H1 (cell line): Measurements from ENCODE around the gene P4HB. TPM values are rescaled to one million over a fixed set of nuclear protein-coding genes. Genes with fewer than 3 reads are reported as not detected.
A peak's percentile ranks its signal among the peaks of the same experiment; 100 is the strongest.

Experiments used
- CTCF ChIA-PET: fragments of 300-600 bp; sonication (Branson Sonifier 250); formaldehyde crosslinking; loops from one replicate; lab custom pipeline; 2021; ENCODE audit not compliant: partially characterized antibody; lab: Charles Lee
- POLR2A ChIA-PET: fragments of 300-600 bp; sonication (Branson Sonifier 250); formaldehyde crosslinking; loops from one replicate; lab custom pipeline; 2021; ENCODE audit warnings: inconsistent platforms; ENCODE audit not compliant: partially characterized antibody; lab: Charles Lee
- DNase-seq, 2 experiments: peaks; one replicate each; pipeline versions ENCODE4 v3.0.0 to v3.0.0-alpha.2; 2010 to 2022; ENCODE audit warnings: low spot score in 2 of 2, low read depth in 1 of 2, mixed read lengths in 1 of 2
- FAIRE-seq: peaks from 2 replicates; lab custom pipeline; 2011; peaks lifted over from hg19 to GRCh38; lab: Jason Lieb, UNC
- H2AFZ ChIP-seq: 2 replicates; pipeline ENCODE4 v1.8.1; 2012; ENCODE audit warnings: low read length, inconsistent platforms
- H2AK5ac ChIP-seq: 2 replicates; pipeline ENCODE4 v1.6.1; 2013; ENCODE audit warnings: low read depth, low read length
- H2BK120ac ChIP-seq: replicated peaks from 2 replicates; pipeline ENCODE3; 2013; ENCODE audit warnings: low read depth, low read length, inconsistent platforms
- H2BK12ac ChIP-seq: 2 replicates; pipeline ENCODE4 v1.6.1; 2013; ENCODE audit warnings: low read depth, low read length
- H2BK15ac ChIP-seq: 2 replicates; pipeline ENCODE4 v1.6.1; 2013; ENCODE audit warnings: low read length
- H2BK20ac ChIP-seq: 2 replicates; pipeline ENCODE4 v1.6.1; 2013; ENCODE audit warnings: low read length
- H2BK5ac ChIP-seq: 2 replicates; pipeline ENCODE4 v1.6.1; 2013; ENCODE audit warnings: low read depth, low read length
- H3K14ac ChIP-seq: 2 replicates; pipeline ENCODE4 v1.6.1; 2013; ENCODE audit warnings: inconsistent platforms; ENCODE audit not compliant: insufficient read length
- H3K18ac ChIP-seq: 2 replicates; pipeline ENCODE4 v1.6.1; 2013; ENCODE audit warnings: low read length; ENCODE audit errors: extremely low read depth
- H3K23ac ChIP-seq: 2 replicates; pipeline ENCODE4 v1.6.1; 2013; ENCODE audit warnings: inconsistent platforms; ENCODE audit not compliant: insufficient read length
- H3K23me2 ChIP-seq: 2 replicates; pipeline ENCODE4 v1.6.1; 2013; ENCODE audit warnings: low read depth, low read length
- H3K27ac ChIP-seq: 2 replicates; pipeline ENCODE4 v1.6.1; 2011; ENCODE audit warnings: low read depth, low read length, inconsistent platforms
- H3K27me3 ChIP-seq, 4 experiments: replicated peaks in 1 of 4; 1 replicate in 1 of 4; 2 replicates in 3 of 4; pipeline versions ENCODE4 v1.6.1 to v1.8.1; 2011 to 2013; ENCODE audit warnings: low read length in 3 of 4, mild to moderate bottlenecking in 3 of 4, inconsistent platforms in 2 of 4, mixed read lengths in 2 of 4, moderate library complexity in 1 of 4; ENCODE audit not compliant: control insufficient read depth in 3 of 4, insufficient read depth in 3 of 4; ENCODE audit errors: extremely low read depth in 1 of 4
- H3K36me3 ChIP-seq, 4 experiments: 2 replicates each; pipeline versions ENCODE4 v1.6.1 to v1.8.1; 2011 to 2013; ENCODE audit warnings: mild to moderate bottlenecking in 4 of 4, low read length in 3 of 4, moderate library complexity in 2 of 4, control low read depth in 1 of 4, inconsistent platforms in 1 of 4; ENCODE audit not compliant: insufficient read depth in 4 of 4, control insufficient read depth in 2 of 4
- H3K4ac ChIP-seq: replicated peaks from 2 replicates; pipeline ENCODE3; 2013; ENCODE audit warnings: low read length, low read depth, mixed read lengths, inconsistent platforms; ENCODE audit not compliant: insufficient read length
- H3K4me1 ChIP-seq, 4 experiments: replicated peaks in 1 of 4; 1 replicate in 1 of 4; 2 replicates in 3 of 4; pipeline versions ENCODE4 v1.6.1 to v1.8.1; 2011 to 2013; ENCODE audit warnings: low read length in 3 of 4, inconsistent platforms in 2 of 4, mixed read lengths in 1 of 4; ENCODE audit not compliant: insufficient read depth in 4 of 4, control insufficient read depth in 3 of 4
- H3K4me2 ChIP-seq, 2 experiments: 2 replicates each; pipeline versions ENCODE4 v1.6.1 to v1.8.1; 2011 to 2013; ENCODE audit warnings: low read depth in 2 of 2, low read length in 2 of 2, control low read depth in 1 of 2, inconsistent platforms in 1 of 2, mild to moderate bottlenecking in 1 of 2; ENCODE audit not compliant: insufficient read depth in 1 of 2
- H3K4me3 ChIP-seq, 4 experiments: fragments of 200-600, 300-600 bp in 1 of 4; sonication (generic), shearing (Covaris generic), sonication (Bioruptor Twin) in 1 of 4; 2 replicates each; pipeline versions ENCODE4 v1.5.1 to v1.8.1; 2011 to 2016; ENCODE audit warnings: low read length in 4 of 4, low read depth in 3 of 4, control low read depth in 2 of 4, inconsistent platforms in 2 of 4, mild to moderate bottlenecking in 2 of 4, mixed read lengths in 1 of 4, moderate library complexity in 1 of 4; ENCODE audit not compliant: insufficient read depth in 2 of 4; ENCODE audit errors: extremely low read depth in 1 of 4
- H3K56ac ChIP-seq: replicated peaks from 2 replicates; pipeline ENCODE3; 2013; ENCODE audit warnings: low read depth, mild to moderate bottlenecking, mixed read lengths, low read length, inconsistent platforms; ENCODE audit not compliant: insufficient read length
- H3K79me1 ChIP-seq: 2 replicates; pipeline ENCODE4 v1.6.1; 2013; ENCODE audit warnings: low read depth, low read length, control low read depth
- H3K79me2 ChIP-seq, 2 experiments: 2 replicates each; pipeline versions ENCODE4 v1.6.1 to v1.8.1; 2012 to 2013; ENCODE audit warnings: low read length in 2 of 2, mild to moderate bottlenecking in 2 of 2, inconsistent platforms in 1 of 2; ENCODE audit not compliant: insufficient read depth in 2 of 2, control insufficient read depth in 1 of 2
- H3K9ac ChIP-seq, 4 experiments: replicated peaks in 1 of 4; 1 replicate in 1 of 4; 2 replicates in 3 of 4; pipeline versions ENCODE4 v1.6.1 to v1.8.1; 2011 to 2013; ENCODE audit warnings: low read depth in 3 of 4, low read length in 3 of 4, control low read depth in 2 of 4, mild to moderate bottlenecking in 2 of 4, moderate library complexity in 2 of 4, inconsistent platforms in 1 of 4; ENCODE audit errors: extremely low read depth in 1 of 4
- H3K9me3 ChIP-seq, 2 experiments: 2 replicates each; pipeline versions ENCODE4 v1.6.1 to v1.8.1; 2012 to 2013; ENCODE audit warnings: mild to moderate bottlenecking in 2 of 2, moderate library complexity in 2 of 2, control low read depth in 1 of 2, inconsistent platforms in 1 of 2, low read depth in 1 of 2, low read length in 1 of 2, mixed read lengths in 1 of 2; ENCODE audit not compliant: insufficient read depth in 2 of 2
- H4K20me1 ChIP-seq, 2 experiments: replicated peaks in 1 of 2; 2 replicates each; pipeline versions ENCODE3 to v1.8.1; 2011 to 2013; ENCODE audit warnings: inconsistent platforms in 2 of 2, low read length in 2 of 2, mild to moderate bottlenecking in 1 of 2; ENCODE audit not compliant: insufficient read depth in 2 of 2, control insufficient read depth in 1 of 2
- H4K5ac ChIP-seq: 2 replicates; pipeline ENCODE4 v1.6.1; 2013; ENCODE audit warnings: low read length, low read depth, mixed read lengths, inconsistent platforms; ENCODE audit not compliant: insufficient read length
- H4K8ac ChIP-seq: 2 replicates; pipeline ENCODE4 v1.8.0; 2013; ENCODE audit warnings: mild to moderate bottlenecking, moderate library complexity, low read length, inconsistent platforms; ENCODE audit not compliant: insufficient read depth; ENCODE audit errors: extremely low read depth
- H4K91ac ChIP-seq: replicated peaks from 2 replicates; pipeline ENCODE3; 2013; ENCODE audit warnings: low read length, mixed read lengths, inconsistent platforms; ENCODE audit not compliant: insufficient read length
- ATF2 ChIP-seq: IDR thresholded peaks from 2 replicates; pipeline ENCODE4 v1.6.1; 2012; ENCODE audit warnings: low read length, inconsistent platforms
- PHF8 ChIP-seq: fragments of 200-600 bp; sonication (generic); conservative IDR thresholded peaks from 2 replicates; pipeline ENCODE4 v1.7.1; 2012; ENCODE audit warnings: low read depth, mild to moderate bottlenecking, inconsistent platforms, low read length, moderate library complexity
- RAD21 ChIP-seq, 2 experiments: IDR thresholded peaks in 1 of 2; conservative IDR thresholded peaks in 1 of 2; 2 replicates each; pipeline ENCODE4 v1.6.1; 2011; ENCODE audit warnings: low read depth in 2 of 2, low read length in 2 of 2, improper control_type of control experiment in 1 of 2, inconsistent platforms in 1 of 2, mild to moderate bottlenecking in 1 of 2, moderate library complexity in 1 of 2
- YY1 ChIP-seq: IDR thresholded peaks from 2 replicates; pipeline ENCODE4 v1.6.1; 2011; ENCODE audit warnings: low read depth, mild to moderate bottlenecking, low read length
- WGBS, 2 experiments: shearing (Covaris generic) in 1 of 2; methylation state at CpG; one replicate each; pipeline versions ENCODE4 v1.1.6 to v1.1.7; 2013 to 2015; ENCODE audit warnings: low lambda C conversion rate in 2 of 2, mixed read lengths in 2 of 2, inconsistent platforms in 1 of 2, low coverage in 1 of 2, missing lambda C conversion rate in 1 of 2; ENCODE audit not compliant: insufficient replicate concordance in 2 of 2, insufficient coverage in 1 of 2, insufficient read length in 1 of 2; ENCODE audit errors: extremely low coverage in 1 of 2, missing lambda C conversion rate in 1 of 2; 5-methylcytosine and 5-hydroxymethylcytosine counted together
- polyA plus RNA-seq, 7 experiments: library from polyadenylated mRNA; depleted of rRNA in 3 of 7; stranded (reverse) in 5 of 7; unstranded in 2 of 7; fragments of >200 nt in 5 of 7; fragments of 200-250 nt in 2 of 7; gene quantifications; 1 replicate in 5 of 7; 2 replicates in 1 of 7; 4 replicates in 1 of 7; pipeline versions ENCODE4 v1.2.1 to v1.2.3, GENCODE V29; 2011 to 2013; ENCODE audit warnings: missing spikeins in 2 of 7, mixed read lengths in 2 of 7
- total RNA-seq: library from RNA; stranded (reverse); fragmentation: NEBNext Ultra II Directional; extraction: Animal tissue kit (Norgen Biotek cat#: 25700); gene quantifications from 2 replicates; pipeline ENCODE4 v1.2.1, GENCODE V29; 2021

P4HB gene
- total and polyA plus RNA-seq, 2 of the 8 experiments (the other 6 are each of a cell fraction or from before 2014, with no cell fraction given) = 41.4 to 379 TPM

GRCh38 chr17:81813861-81814683 is 46.3 kb downstream of the P4HB start:
- H4K5ac ChIP-seq = no peak overlapping the region
- no peak overlapping the region for H3K4me3 ChIP-seq
- H2BK20ac ChIP-seq = no peak overlapping the region
- H3K27ac ChIP-seq = no peak overlapping the region
- H4K8ac ChIP-seq = peak overlapping the region; percentile 79
- peaks cover 0 to 2% of the 10 kb centered on the region in 2 experiments for H4K20me1 ChIP-seq
- no peak overlapping the region for H3K4me2 ChIP-seq
- FAIRE-seq (no peak), DNase-seq (no peak)
- no peak for TF ChIP-seq PHF8
- TF ChIP-seq YY1 = no peak
- no peak for TF ChIP-seq RAD21 (IDR thresholded peaks at IDR 0.05 in 1 of 2, conservative IDR thresholded peaks at IDR 0.05 in 1 of 2; ENCODE audit: low read depth in 2 of 2, low read length in 2 of 2)
- no peak for TF ChIP-seq ATF2
- no peak overlapping the region for H3K9ac ChIP-seq
- H3K14ac ChIP-seq = no peak overlapping the region
- H3K9me3 ChIP-seq = no peaks in the 10 kb centered on the region
- H2AK5ac ChIP-seq = no peak overlapping the region
- ChIA-PET CTCF (interaction anchor here (1.0 to 2.8 kb wide), 5 partner anchors 8 to 83 kb away, joined by 3 to 9 read pairs (median 4); no protein-coding TSS in a partner anchor), POLR2A (interaction anchor here (0.7 to 1.8 kb wide), 5 partner anchors 9 to 86 kb away, joined by 3 to 5 read pairs (median 3); partner anchors contain the start of genes MCRIP1 and PPP1R27)
- H3K23me2 ChIP-seq = no peaks in the 10 kb centered on the region
- H2BK15ac ChIP-seq = no peak overlapping the region
- no peak overlapping the region for H3K18ac ChIP-seq
- no peaks in the 10 kb centered on the region; a peak in 1 of 7 replicates for H3K4me1 ChIP-seq
- H2AFZ ChIP-seq = no peak overlapping the region
- H3K23ac ChIP-seq = no peak overlapping the region
- H2BK12ac ChIP-seq = no peak overlapping the region
- WGBS, 2 experiments = 92% methylated on average over 37 of the region's 41 CpGs; no CpG with 5 or more reads in 1 of the 2 experiments
- no peak overlapping the region; the same call in 1 of the 2 replicates for H2BK5ac ChIP-seq
- peaks cover 0 to 2% (median 0%) of the 10 kb centered on the region in 4 experiments; a peak in 1 of 7 replicates for H3K27me3 ChIP-seq
- H3K4ac ChIP-seq = no peak overlapping the region
- no peak overlapping the region for H3K56ac ChIP-seq
- H3K79me2 ChIP-seq = no peaks in the 10 kb centered on the region
- no peaks in the 10 kb centered on the region for H3K79me1 ChIP-seq
- no peak overlapping the region for H4K91ac ChIP-seq
- no peaks in the 10 kb centered on the region for H3K36me3 ChIP-seq
- no peak overlapping the region for H2BK120ac ChIP-seq
